ENCODE measurements around the gene PICALM.

GRCh38 chr11:85961130-85961529, 107.8 kb downstream of the PICALM start:
- TF ChIP-seq, protein P1, sequence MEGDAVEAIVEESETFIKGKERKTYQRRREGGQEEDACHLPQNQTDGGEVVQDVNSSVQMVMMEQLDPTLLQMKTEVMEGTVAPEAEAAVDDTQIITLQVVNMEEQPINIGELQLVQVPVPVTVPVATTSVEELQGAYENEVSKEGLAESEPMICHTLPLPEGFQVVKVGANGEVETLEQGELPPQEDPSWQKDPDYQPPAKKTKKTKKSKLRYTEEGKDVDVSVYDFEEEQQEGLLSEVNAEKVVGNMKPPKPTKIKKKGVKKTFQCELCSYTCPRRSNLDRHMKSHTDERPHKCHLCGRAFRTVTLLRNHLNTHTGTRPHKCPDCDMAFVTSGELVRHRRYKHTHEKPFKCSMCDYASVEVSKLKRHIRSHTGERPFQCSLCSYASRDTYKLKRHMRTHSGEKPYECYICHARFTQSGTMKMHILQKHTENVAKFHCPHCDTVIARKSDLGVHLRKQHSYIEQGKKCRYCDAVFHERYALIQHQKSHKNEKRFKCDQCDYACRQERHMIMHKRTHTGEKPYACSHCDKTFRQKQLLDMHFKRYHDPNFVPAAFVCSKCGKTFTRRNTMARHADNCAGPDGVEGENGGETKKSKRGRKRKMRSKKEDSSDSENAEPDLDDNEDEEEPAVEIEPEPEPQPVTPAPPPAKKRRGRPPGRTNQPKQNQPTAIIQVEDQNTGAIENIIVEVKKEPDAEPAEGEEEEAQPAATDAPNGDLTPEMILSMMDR (IDR thresholded peaks at IDR 0.05): no peak
- TF ChIP-seq POLR2A (IDR thresholded peaks at IDR 0.05) (no peak), POLR2AphosphoS5 (IDR thresholded peaks at IDR 0.05) (no peak)

Data from suprapubic skin (tissue), 4 donors.